ENCODE data around the gene FRMD4A. TPM values are rescaled to one million over a fixed set of nuclear protein-coding genes. Genes with fewer than 3 reads are reported as not detected.

Gene FRMD4A
- total RNA-seq, 1 donor from 2014 or later = 33.3 TPM

GRCh38 chr10:13604357-13605040 lies 726.2 kb downstream of the FRMD4A start:
- no peak for DNase-seq

- DNase-seq = no peak
These were observed 732.8 kb downstream of the FRMD4A start for GRCh38 chr10:13597909-13598308.

- DNase-seq = no peak
These were observed 736.1 kb downstream of the FRMD4A start for GRCh38 chr10:13594641-13595040.

Small RNA genes within 50 kb of the gene (small RNA-seq; reads per million reads assigned to genes)
- gene RNA5SP301 (ENCODE audit: low replicate concordance) = not detected

Measured in skin of body (tissue), 3 donors.